Nephron (organoid): ENCODE data around the gene COQ10A.
"Not testable (repeated sequence)": the region's sequence is repeated elsewhere in the genome, so short reads cannot be mapped to it uniquely, and the experiment has no call there.

Experiments used
- H3K27ac Mint-ChIP-seq, 3 experiments: 2 replicates each; pipeline ENCODE4 v1.8.0; 2020; ENCODE audit warnings: mixed read lengths in 3 of 3, mild to moderate bottlenecking in 2 of 3, moderate library complexity in 1 of 3
- H3K27me3 Mint-ChIP-seq: 2 replicates; pipeline ENCODE4 v1.8.0; 2021; ENCODE audit warnings: low read depth, mild to moderate bottlenecking, moderate library complexity, mixed read lengths
- H3K36me3 Mint-ChIP-seq: 2 replicates; pipeline ENCODE4 v1.8.0; 2020; ENCODE audit warnings: low read depth, mixed read lengths
- H3K4me1 Mint-ChIP-seq: 2 replicates; pipeline ENCODE4 v1.8.0; 2020; ENCODE audit warnings: mixed read lengths
- H3K4me3 Mint-ChIP-seq, 3 experiments: 2 replicates each; pipeline ENCODE4 v1.8.0; 2020; ENCODE audit warnings: mild to moderate bottlenecking in 3 of 3, mixed read lengths in 3 of 3, moderate library complexity in 2 of 3
- H3K9me3 Mint-ChIP-seq: 2 replicates; pipeline ENCODE4 v1.8.0; 2020; ENCODE audit warnings: mixed read lengths
- TF ChIP-seq, protein P1 (sequence below), 3 experiments: fragments of 200-600 bp; sonication (generic); IDR thresholded peaks; one replicate each; pipeline ENCODE4 v1.5.0; 2021; ENCODE audit warnings: antibody characterized with exemption in 3 of 3; ENCODE audit not compliant: unreplicated experiment in 3 of 3

COQ10A gene

DNA sequence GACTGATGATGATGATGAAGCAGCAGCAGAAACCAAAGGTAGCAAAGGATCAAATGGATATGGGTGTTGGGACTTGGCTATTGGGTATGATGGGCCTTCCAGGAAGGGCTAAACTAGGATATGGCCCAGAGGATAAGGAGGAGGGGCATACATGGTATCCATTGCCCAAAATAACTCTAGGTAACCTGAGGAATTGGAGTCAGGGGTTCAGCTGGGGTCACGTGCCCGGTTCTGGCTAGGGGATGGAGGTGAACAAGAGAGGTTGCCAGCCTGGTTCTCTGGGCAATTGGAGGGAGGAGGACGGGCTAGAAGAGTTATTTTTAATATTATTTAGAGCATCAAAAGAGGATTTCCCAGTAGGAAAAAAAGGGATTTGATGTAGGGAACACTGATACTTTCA, 5.8 kb upstream of the COQ10A start:
- Mint-ChIP-seq H3K4me3 (peak overlapping the region; percentile 6 to 68 (median 28)), H3K9me3 (peaks cover 2% of the 10 kb centered on the region), H3K27ac (peak overlapping the region; percentile 23 to 43 (median 26)), H3K4me1 (peaks cover 39% of the 10 kb centered on the region), H3K36me3 (peaks cover 5% of the 10 kb centered on the region), H3K27me3 (no peaks in the 10 kb centered on the region)
- TF ChIP-seq, protein P1, sequence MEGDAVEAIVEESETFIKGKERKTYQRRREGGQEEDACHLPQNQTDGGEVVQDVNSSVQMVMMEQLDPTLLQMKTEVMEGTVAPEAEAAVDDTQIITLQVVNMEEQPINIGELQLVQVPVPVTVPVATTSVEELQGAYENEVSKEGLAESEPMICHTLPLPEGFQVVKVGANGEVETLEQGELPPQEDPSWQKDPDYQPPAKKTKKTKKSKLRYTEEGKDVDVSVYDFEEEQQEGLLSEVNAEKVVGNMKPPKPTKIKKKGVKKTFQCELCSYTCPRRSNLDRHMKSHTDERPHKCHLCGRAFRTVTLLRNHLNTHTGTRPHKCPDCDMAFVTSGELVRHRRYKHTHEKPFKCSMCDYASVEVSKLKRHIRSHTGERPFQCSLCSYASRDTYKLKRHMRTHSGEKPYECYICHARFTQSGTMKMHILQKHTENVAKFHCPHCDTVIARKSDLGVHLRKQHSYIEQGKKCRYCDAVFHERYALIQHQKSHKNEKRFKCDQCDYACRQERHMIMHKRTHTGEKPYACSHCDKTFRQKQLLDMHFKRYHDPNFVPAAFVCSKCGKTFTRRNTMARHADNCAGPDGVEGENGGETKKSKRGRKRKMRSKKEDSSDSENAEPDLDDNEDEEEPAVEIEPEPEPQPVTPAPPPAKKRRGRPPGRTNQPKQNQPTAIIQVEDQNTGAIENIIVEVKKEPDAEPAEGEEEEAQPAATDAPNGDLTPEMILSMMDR (IDR thresholded peaks at IDR 0.05; ENCODE audit: unreplicated experiment in 3 of 3) = no peak

DNA sequence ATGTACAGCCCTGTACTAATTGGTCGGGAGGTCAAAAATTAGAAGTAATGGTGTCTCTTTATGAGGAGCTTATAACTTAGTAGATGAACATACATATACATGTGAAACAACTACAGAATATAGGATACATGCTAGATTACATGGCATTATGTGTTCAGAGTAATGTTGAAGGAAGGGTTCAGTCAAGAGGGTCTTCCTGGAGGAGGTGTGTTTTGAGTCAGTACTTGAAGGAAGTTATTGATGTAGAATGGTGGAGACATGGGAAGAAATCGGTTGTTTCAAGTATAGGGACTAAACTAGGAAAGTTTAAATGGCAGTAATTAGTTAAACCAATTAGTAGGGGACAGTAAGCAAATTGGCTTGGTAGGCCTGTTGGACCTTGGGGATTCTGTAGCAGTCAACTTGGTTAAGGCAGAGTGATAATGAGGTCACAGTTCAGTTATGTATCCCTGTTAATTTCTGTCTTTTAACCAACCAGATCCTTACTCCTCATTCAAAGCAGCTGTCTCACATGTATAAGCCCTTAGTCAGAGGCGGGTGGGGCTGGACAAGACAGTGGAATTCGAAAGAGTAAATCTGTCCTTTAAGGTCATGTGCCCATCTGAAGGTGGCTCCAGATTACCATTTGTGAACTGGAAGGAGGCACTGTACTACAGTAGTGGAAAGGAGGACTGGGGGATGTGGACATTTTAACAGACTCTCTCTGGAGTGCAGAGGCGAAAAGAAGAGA, 5.1 kb upstream of the COQ10A start:
- peak overlapping the region in 2 of 3 experiments; percentile 21 to 66 for H3K4me3 Mint-ChIP-seq
- H3K27me3 Mint-ChIP-seq = no peaks in the 10 kb centered on the region
- TF ChIP-seq, protein P1 (IDR thresholded peaks at IDR 0.05; ENCODE audit: unreplicated experiment in 3 of 3) = no peak
- peaks cover 38% of the 10 kb centered on the region for H3K4me1 Mint-ChIP-seq
- H3K36me3 Mint-ChIP-seq = no peaks in the 10 kb centered on the region
- H3K27ac Mint-ChIP-seq = peak overlapping the region in 1 of 3 experiments; percentile 27
- peaks cover 2% of the 10 kb centered on the region for H3K9me3 Mint-ChIP-seq

DNA sequence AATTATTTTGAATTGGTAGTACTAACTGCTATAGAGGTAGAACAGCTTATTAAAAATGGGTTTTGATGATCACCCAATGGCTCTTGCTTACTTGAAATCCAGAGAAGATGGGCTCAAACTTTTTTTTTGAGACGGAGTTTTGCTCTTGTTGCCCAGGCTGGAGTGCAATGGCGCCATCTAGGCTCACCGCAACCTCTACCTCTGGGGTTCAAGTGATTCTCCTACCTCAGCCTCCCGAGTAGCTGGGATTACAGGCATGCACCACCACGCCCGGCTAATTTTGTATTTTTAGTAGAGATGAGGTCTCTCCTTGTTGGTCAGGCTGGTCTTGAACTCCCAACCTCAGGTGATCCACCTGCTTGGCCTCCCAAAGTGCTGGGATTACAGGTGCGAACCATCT, 3.8 kb upstream of the COQ10A start:
- H3K27me3 Mint-ChIP-seq, H3K36me3 Mint-ChIP-seq, H3K9me3 Mint-ChIP-seq, H3K27ac Mint-ChIP-seq, H3K4me3 Mint-ChIP-seq: not testable (repeated sequence)
- H3K4me1 Mint-ChIP-seq = peaks cover 38% of the 10 kb centered on the region

DNA sequence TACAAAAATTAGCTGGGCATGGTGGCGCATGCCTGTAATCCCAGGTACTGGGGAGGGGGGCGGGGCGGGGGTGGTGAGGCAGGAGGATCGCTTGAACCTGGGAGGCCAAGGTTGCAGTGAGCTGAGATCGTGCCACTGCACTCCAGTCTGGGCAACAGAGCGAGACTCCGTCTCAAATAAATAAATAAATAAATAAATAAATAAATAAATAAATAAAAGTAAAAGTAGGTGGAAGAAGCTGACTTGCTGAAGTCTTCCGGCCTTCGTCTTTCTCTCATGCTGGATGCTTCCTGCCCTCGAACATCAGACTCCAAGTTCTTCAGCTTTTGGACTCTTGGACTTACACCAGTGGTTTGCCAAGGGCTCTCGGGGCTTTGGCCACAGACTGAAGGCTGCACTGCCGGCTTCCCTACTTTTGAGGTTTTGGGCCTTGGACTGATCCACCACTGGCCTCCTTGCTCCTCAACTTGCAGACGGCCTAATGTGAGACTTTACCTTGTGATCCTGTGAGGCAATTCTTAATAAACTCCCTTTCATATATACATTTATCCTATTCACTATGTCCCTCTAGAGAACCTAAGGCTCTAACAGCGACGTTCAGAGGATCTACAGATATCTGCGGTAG, 562 bp upstream of the COQ10A start:
- Mint-ChIP-seq H3K4me3 (peak overlapping the region; percentile 92 to 98 (median 96)), H3K27ac (peak overlapping the region; percentile 84 to 93 (median 93)), H3K4me1 (peaks cover 27% of the 10 kb centered on the region), H3K36me3 (peaks cover 15% of the 10 kb centered on the region)
- H3K27me3 Mint-ChIP-seq, H3K9me3 Mint-ChIP-seq: not testable (repeated sequence)

DNA sequence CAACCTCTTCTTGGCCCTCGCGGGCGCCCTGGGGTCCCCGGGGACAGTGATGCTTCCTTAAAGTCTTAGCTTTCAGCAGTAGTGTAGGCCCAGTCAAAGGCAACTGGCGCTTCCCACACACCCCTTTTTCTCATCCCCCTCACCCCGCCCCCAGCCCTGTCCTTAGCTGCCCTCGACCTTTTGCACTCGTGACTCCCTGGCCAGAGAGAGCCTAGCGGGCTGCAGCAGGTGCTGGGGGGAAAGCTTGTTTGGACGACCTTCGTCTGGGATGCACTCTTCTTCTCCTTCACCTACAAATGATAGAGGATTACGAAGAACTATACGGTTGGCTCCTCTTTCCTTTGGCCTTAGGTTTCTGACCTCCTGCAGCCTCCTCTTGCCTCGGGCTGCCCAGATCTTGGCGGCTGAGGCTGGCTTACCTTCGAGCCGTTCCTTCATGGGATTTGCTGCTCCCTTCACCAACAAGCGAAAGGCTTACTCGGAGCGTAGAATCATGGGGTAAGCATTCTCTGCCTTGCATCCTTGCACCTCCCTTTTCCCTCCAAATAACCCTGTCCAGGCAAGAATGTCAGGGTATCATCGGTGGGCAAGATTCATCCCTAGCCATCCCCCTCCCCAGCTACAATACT, 815 bp downstream of the COQ10A start:
- TF ChIP-seq, protein P1 (IDR thresholded peaks at IDR 0.05; ENCODE audit: unreplicated experiment in 3 of 3) = no peak
- H3K9me3 Mint-ChIP-seq = no peaks in the 10 kb centered on the region
- peaks cover 26% of the 10 kb centered on the region for H3K36me3 Mint-ChIP-seq
- peak overlapping the region; percentile 65 to 77 (median 65) for H3K27ac Mint-ChIP-seq
- H3K4me3 Mint-ChIP-seq = peak overlapping the region; percentile 78 to 98 (median 92)
- no peaks in the 10 kb centered on the region for H3K27me3 Mint-ChIP-seq
- peaks cover 18% of the 10 kb centered on the region for H3K4me1 Mint-ChIP-seq

DNA sequence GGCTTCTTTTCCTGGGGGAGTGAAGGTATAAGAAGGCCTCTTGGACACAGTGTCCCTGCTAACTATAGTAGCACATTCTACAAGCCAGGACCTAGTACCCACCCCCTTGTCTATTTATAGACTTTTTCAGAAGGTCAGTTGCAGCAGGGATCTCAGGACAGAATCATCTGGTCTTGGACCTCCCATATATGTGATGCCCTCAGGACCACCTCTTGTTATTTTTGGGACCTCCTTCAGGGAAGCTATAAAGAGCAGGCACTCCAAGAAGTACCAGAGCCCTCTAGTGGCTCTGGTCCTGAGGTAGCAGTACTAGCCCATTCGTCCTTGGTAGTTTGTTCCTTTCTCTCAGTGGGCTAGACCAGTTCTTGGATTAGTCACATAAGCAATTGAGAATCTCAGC, 4.3 kb downstream of the COQ10A start:
- H3K4me3 Mint-ChIP-seq = no peak overlapping the region
- peaks cover 52% of the 10 kb centered on the region for H3K36me3 Mint-ChIP-seq
- no peaks in the 10 kb centered on the region for H3K27me3 Mint-ChIP-seq
- H3K27ac Mint-ChIP-seq = peak overlapping the region in 2 of 3 experiments; percentile 5 to 35
- H3K9me3 Mint-ChIP-seq = no peaks in the 10 kb centered on the region
- TF ChIP-seq, protein P1 (IDR thresholded peaks at IDR 0.05; ENCODE audit: unreplicated experiment in 3 of 3) = peak in 2 of 3 experiments; percentile 31 to 33
- H3K4me1 Mint-ChIP-seq = peaks cover 18% of the 10 kb centered on the region

DNA sequence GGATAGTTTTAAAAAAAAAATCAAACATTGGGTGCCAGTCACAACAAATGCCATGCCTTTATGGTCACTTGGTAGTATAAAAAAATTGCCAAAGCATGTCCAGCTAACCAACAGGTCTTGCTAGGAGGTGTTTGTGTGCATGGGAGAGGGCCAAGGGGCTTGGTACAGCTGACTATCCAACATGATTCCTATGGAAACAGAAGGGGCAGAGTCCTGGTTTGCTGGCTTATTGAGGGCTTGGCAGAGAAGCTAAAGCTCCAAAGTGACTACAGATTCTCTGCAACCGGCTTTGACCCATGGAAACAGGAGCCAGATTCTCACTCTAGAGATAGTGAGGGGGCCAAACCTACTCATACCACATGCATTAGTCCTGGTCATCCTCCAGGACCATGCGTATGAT, 5.7 kb downstream of the COQ10A start:
- H3K36me3 Mint-ChIP-seq = peaks cover 55% of the 10 kb centered on the region

More for the DNA sequence above, 5.7 kb downstream of the COQ10A start:
- H3K4me1 Mint-ChIP-seq, H3K9me3 Mint-ChIP-seq, H3K27ac Mint-ChIP-seq, H3K27me3 Mint-ChIP-seq, H3K4me3 Mint-ChIP-seq: not testable (repeated sequence)
